ENCODE data around the gene MAP2K3.

MAP2K3 gene

GRCh38 chr17:21291357-21291756, 6.8 kb downstream of the MAP2K3 start:
- no peaks in the 10 kb centered on the region for H3K9me3 ChIP-seq
- peak overlapping the region; percentile 45 for H3K27ac ChIP-seq
- peaks cover 52% of the 10 kb centered on the region for H3K36me3 ChIP-seq
- peaks cover 53 to 55% of the 10 kb centered on the region in 2 experiments for H3K4me1 ChIP-seq (ENCODE audit: control insufficient read depth in 1 of 2, insufficient read depth in 1 of 2, low read depth in 1 of 2, low read length in 1 of 2)
- H3K27me3 ChIP-seq: peaks cover 6% of the 10 kb centered on the region
- no peak for TF ChIP-seq CTCF (IDR thresholded peaks at IDR 0.05)
- H3K4me3 ChIP-seq (ENCODE audit: low read depth in 1 of 2, low read length in 1 of 2): no peak overlapping the region

GRCh38 chr17:21291862-21292261, 7.4 kb downstream of the MAP2K3 start:
- H3K4me3 ChIP-seq (ENCODE audit: low read depth in 1 of 2, low read length in 1 of 2): no peak overlapping the region
- peak overlapping the region; percentile 45 for H3K27ac ChIP-seq
- TF ChIP-seq CTCF (IDR thresholded peaks at IDR 0.05): no peak
- H3K27me3 ChIP-seq: peaks cover 6% of the 10 kb centered on the region
- H3K9me3 ChIP-seq: no peaks in the 10 kb centered on the region
- H3K36me3 ChIP-seq: peaks cover 56% of the 10 kb centered on the region
- peaks cover 51 to 54% of the 10 kb centered on the region in 2 experiments for H3K4me1 ChIP-seq (ENCODE audit: control insufficient read depth in 1 of 2, insufficient read depth in 1 of 2, low read depth in 1 of 2, low read length in 1 of 2)

- Histone ChIP-seq H3K36me3 (peaks cover 68% of the 10 kb centered on the region), H3K4me1 (ENCODE audit: control insufficient read depth in 1 of 2, insufficient read depth in 1 of 2, low read depth in 1 of 2, low read length in 1 of 2) (peaks cover 43 to 46% of the 10 kb centered on the region in 2 experiments), H3K27me3 (peaks cover 6% of the 10 kb centered on the region), H3K27ac (peak overlapping the region; percentile 45), H3K9me3 (no peaks in the 10 kb centered on the region), H3K4me3 (ENCODE audit: low read depth in 1 of 2, low read length in 1 of 2) (no peak overlapping the region)
- no peak for TF ChIP-seq CTCF (IDR thresholded peaks at IDR 0.05)
Measured at GRCh38 chr17:21292867-21293830, 8.6 kb downstream of the MAP2K3 start.

- H3K4me3 ChIP-seq (ENCODE audit: low read depth in 1 of 2, low read length in 1 of 2): no peak overlapping the region
- TF ChIP-seq CTCF (IDR thresholded peaks at IDR 0.05): no peak
- no peaks in the 10 kb centered on the region for H3K9me3 ChIP-seq
- H3K27ac ChIP-seq: peak overlapping the region; percentile 45
- peaks cover 36 to 40% of the 10 kb centered on the region in 2 experiments for H3K4me1 ChIP-seq (ENCODE audit: control insufficient read depth in 1 of 2, insufficient read depth in 1 of 2, low read depth in 1 of 2, low read length in 1 of 2)
- peaks cover 6% of the 10 kb centered on the region for H3K27me3 ChIP-seq
- H3K36me3 ChIP-seq: peaks cover 75% of the 10 kb centered on the region
Measured at GRCh38 chr17:21293831-21294210, 9.3 kb downstream of the MAP2K3 start.

GRCh38 chr17:21294321-21295035, 10.0 kb downstream of the MAP2K3 start:
- Histone ChIP-seq H3K4me3 (ENCODE audit: low read depth in 1 of 2, low read length in 1 of 2) (no peak overlapping the region), H3K27ac (peak overlapping the region; percentile 44), H3K9me3 (no peaks in the 10 kb centered on the region), H3K4me1 (ENCODE audit: control insufficient read depth in 1 of 2, insufficient read depth in 1 of 2, low read depth in 1 of 2, low read length in 1 of 2) (peaks cover 30 to 33% of the 10 kb centered on the region in 2 experiments), H3K36me3 (peaks cover 80% of the 10 kb centered on the region), H3K27me3 (peaks cover 6% of the 10 kb centered on the region)
- TF ChIP-seq CTCF (IDR thresholded peaks at IDR 0.05): no peak

Measured in neutrophil (primary cell).